ENCODE measurements around the gene APOBEC3B.
A peak's percentile ranks its signal among the peaks of the same experiment; 100 is the strongest.
"Not testable (repeated sequence)": the region's sequence is repeated elsewhere in the genome, so short reads cannot be mapped to it uniquely, and the experiment has no call there.

The APOBEC3B gene

DNA sequence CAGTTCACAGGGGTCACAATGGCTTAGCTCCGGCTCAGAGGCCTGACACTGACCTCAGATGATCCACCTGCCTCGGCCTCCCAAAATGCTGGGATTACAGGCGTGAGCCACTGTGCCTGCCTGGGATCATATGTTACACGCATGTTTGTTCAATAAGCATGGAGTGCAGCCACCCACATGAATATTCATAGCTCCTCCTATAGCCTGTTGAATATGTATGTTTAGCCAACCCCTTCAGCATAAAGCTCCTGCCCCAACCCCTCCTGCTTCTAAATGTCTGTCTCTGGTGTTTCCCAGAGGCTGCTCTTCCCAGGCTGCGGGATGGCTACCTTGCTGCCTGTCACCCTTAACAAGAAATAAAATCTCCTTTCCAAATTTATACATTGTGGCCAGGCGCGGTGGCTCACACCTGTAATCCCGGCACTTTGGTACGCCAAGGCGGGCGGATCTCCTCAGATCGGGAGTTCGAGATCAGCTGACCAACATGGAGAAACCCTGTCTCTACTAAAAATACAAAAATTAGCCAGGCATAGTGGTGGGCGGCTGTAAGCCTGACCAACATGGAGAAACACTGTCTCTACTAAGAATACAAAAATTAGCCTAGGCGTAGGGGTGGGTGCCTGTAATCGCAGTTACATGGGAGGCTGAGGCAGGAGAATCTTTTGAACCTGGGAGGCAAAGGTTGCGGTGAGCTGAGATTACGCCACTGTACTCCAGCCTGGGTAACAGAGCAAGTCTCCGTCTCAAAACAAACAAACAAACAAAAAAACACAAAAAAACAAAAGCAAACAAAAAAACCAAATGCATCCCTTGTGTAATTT is 57.4 kb downstream of the APOBEC3B start:
- no peak for DNase-seq

- DNase-seq: not testable (repeated sequence)
These were observed 58.0 kb downstream of the APOBEC3B start for GRCh38 chr22:39040155-39040537.

GRCh38 chr22:39040538-39041296 is 58.6 kb downstream of the APOBEC3B start, which contains the start of gene APOBEC3F:
APOBEC3F (plus strand) TSS chr22:39040864; CDS start chr22:39040961, 97 bp downstream.
- peak; percentile 66 for DNase-seq

DNA sequence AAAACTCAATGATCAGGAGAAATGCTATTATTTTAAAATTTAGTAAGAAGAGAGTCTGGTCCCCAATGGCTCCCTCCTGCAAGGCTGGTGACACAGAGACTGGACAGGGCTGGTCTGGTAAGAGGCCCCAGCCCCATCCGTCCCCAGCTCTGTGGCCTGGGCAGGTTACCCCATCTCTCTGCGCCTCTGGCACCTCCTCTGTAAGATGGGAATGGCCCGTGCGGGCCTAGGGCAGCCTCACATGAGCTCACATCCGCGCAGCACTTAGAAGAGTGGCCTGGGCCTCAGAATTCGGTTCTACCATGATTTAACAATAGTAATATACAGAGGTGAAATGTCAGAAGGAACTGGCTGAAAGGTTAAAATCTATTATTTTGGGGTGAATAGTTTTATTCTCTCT is 59.8 kb downstream of the APOBEC3B start:
- DNase-seq: no peak
